GM21717 (cell line): Measurements from ENCODE around the gene IQSEC1.

Experiments
- ATAC-seq: cut with Tn5 transposase; IDR thresholded peaks from one replicate; pipeline ENCODE4 v1.9.1; 2021; ENCODE audit warnings: mild to moderate bottlenecking, moderate library complexity; ENCODE audit not compliant: unreplicated experiment

Gene IQSEC1

DNA sequence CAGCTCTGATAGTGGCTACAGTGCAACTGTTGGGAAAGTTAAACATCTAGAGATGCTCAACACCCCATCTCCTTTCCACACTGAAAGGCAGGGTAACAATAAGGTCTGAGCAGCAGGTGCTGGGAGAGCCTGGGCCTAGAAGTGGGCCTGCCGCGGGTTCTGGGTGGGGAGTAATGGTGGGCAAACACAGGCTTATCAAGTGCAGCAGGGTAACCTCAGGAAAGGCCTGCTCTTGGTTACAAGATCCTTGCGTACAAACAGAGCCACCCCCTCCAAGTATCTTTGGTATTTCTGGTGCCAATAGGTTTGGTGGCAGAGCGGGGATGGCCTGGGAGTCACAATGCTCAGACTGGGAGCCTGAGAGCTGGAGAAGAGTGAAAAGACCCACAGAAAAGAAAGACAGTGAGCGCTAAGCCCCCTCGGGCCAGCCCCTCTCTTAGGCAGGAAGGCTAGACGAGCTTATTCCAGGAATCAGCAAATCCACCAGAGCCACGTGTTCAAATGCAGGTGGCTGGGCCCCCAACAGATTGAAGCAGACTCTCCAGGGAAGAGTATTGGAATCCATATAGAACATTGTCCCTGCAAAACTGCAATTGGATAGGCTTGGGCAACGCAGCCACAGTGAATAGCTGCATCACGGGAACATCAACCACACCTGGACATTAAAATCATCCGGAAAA lies 2.7 kb downstream of the IQSEC1 start:
- ATAC-seq = no peak

DNA sequence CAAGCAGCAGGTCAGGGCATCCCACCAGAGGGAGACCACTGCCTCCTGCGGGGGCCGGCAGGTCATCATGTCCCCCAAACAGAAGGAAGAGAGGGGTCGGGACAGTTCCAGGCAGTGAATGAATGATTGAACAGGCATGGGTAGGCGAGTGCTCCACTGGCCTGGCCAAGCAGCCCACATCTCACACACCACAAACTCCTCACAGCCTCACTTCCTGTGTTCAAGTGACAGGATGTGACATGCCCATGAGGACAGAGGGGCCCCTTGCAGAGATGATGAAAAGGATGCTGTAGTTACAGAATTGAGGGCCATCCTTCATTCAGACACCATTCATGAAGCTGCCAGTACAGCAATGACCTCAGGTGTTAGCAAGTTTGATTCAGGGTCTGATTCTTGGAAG lies 3.7 kb downstream of the IQSEC1 start:
- ATAC-seq = peak; percentile 49

DNA sequence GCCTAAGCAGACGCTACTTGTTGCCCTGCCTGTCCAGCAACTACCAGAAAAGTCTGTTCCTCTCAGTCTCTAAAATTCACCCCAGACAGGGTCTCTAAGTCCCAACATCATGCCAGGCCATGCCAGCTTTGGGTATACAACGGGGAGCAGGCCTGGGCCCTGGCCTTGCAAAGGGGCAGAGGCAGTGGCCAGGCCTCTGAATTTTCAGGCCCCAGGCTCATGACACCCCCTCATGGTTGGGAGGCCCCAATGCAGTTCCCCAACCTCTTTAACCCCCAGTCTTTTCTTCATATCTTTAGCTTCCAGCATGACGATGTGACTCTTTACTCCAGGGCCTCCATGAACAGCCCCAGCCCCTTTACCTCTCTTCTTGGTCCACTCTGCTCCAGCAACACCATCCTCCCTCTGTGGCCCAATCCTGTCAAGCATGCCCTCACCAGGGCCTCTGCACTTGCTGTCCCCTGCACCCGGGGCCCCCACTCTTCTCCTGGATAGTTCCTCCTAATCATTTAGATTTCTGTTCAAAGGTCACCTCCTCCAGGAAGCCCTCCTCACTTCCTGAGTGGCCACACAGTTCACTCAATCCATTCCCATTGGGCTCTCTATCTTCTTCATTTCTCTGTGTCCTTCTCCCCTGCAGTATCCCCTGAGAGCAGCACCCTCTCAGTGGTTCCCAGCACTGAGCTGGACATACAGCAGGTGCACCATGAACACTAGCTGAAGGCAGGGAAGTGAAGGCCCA lies 4.8 kb downstream of the IQSEC1 start:
- ATAC-seq = no peak

DNA sequence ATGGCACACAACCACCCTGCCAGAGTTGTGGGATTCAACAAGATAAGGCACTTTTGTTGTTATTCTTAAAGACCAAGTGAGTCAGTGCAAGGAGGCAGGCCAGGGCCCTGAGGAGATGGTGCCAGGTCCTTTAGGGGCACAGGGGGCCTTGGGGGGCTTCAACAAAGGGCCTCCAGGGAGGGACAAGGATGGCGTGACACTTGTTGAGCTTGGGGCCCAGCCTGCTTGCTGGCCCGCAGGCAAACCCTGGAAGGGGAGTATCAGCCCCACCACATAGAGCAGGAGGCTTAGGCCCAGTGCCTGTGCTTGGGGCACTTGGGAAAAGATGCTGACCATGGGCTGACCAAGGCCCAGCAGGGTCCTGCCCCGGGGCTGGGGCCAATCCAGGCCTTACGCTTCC lies 5.5 kb downstream of the IQSEC1 start:
- ATAC-seq = no peak

DNA sequence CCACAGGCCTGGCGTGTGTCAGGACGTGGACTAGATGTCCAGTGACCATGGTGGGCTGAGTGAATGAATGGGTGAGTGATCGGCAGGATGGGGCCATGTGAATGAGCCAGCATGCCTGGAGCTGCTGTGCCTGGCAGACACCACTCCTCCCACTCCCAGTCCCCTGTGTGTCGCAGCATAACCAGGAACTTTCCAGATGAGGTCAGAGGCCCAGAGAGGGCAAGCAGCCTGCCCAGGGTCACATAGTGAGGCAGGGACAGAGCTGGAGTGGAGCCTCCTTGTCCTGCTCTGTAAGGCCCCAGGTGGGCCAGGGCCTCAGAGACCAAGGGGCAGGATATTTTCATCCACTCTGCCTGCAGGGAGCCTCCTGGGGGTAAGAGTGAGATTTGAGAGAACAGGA lies 6.4 kb downstream of the IQSEC1 start:
- ATAC-seq = no peak

DNA sequence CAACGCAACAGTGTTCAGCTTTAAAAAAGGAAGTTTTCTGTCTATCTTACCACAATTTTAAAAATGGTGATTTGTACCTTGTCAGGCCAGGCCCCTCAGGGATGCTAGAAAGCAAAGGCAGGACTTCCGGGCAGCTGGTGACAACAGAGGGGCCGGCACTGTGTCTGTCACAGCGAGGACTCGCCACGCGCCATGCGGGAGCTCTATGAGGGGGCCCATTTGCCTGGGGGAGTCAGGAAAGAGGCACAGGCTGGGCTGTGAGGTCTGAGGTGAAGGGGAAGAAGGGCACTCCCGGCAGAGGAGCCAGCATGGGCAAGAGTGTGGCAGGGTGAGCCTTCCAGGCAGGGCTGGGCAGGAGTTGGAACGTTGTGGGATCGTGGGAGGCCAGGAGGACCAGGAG lies 7.0 kb downstream of the IQSEC1 start:
- ATAC-seq = no peak

DNA sequence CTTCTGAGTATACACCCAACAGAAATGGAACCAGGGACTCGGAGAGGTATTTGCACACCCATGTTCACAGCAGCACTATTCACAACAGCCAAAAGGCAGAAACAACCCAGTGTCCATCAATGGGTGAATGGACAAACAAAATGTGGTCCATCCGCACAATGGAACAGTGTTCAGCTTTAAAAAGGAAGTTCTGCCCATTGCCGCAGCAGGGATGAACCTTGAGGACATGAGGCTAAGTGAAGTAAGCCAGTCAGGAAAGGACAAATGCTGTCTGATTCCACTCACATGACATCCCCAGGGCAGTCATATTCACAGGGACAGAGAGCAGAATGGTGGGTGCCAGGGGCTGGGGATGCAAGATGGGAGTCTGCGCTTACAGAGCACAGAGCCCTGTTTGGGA lies 7.5 kb downstream of the IQSEC1 start:
- ATAC-seq = no peak

DNA sequence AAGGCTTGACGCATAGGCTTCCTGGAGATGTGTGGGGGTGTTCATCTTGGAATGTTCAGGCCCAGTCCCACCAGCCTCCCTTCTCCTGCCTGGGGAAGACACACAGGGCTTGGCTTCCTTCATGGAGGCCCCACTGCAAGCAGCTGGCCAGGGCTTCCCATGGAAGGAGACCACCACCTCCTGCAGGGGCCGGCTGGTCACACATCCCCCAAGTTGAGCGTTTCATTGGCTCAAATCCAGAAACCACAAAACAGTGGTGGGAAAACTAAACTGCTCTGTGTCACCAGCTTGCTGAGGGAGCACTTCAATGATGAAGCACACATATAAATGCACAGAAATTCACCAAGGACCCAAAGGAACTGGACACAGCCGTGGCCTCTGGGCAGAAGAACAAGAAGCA lies 8.3 kb downstream of the IQSEC1 start:
- no peak for ATAC-seq

DNA sequence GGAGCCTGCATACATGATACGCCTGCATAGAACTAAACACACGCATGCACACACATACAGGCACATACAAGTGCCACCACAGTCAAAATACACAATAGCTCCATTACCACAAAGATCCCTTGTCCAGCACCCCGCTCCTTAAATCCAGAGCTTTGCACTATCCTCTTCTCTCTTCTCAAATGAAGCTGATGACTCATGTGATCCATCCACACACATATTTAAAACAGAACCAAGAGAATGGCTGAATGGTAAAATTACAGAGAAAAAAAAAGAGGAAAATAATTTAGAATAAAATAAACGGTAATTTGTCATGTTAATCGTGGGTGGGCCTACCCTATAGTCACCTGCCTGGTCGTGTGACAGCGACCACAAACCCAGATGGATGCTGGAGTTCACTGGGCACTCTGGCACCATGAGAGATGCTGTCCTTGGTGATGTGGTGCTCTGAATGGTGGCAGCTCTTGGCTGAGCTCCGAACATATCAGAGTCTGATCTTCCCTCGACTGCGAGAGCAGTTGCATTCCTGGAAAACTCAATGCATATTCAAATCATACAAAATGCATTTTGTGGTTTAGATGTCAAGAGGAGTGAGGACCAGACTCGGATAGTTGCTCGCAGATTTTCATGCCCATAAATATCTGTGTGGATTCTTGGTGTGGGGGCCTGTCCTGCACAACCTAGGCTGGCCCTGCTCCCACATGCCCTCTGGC lies 8.9 kb downstream of the IQSEC1 start:
- ATAC-seq = no peak

DNA sequence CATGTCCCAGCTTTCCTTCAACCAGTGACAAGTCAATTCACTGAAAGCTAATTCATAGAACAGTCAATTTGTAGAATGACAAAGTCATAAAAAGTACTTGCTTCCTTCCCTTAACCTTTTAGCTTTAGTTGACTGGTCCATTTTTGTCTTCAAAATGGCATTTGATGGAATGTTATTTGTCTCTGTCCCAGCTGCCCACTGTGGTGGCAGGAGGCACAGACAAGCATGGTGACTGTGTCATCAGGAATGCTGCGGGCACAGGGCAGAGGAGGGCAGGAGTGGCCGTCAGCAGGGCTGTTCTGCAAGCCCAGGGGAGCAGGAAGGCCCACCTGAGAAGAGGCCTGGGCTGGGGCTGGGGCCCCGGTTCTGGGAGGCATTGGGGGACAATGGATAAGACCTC lies 10.0 kb downstream of the IQSEC1 start:
- no peak for ATAC-seq

DNA sequence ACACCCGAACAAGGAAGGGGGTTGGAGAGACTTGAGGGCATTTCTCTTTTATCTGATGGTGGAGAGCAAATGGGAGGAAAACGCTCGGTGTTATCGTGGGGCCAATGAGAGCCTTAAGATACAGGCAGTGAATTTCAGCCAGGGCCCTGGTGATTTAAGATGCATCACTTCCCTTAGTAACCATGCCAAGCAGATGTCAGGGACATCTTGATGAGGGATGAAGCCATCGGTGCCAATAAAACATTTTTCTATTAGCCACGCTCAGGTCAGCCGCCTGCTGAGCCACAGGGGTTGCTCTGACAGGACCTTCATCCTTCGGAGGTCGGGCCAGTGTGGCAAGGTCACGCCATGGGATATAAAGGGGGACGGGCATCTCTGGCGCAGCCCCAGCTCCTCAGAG lies 10.6 kb downstream of the IQSEC1 start:
- ATAC-seq = no peak

DNA sequence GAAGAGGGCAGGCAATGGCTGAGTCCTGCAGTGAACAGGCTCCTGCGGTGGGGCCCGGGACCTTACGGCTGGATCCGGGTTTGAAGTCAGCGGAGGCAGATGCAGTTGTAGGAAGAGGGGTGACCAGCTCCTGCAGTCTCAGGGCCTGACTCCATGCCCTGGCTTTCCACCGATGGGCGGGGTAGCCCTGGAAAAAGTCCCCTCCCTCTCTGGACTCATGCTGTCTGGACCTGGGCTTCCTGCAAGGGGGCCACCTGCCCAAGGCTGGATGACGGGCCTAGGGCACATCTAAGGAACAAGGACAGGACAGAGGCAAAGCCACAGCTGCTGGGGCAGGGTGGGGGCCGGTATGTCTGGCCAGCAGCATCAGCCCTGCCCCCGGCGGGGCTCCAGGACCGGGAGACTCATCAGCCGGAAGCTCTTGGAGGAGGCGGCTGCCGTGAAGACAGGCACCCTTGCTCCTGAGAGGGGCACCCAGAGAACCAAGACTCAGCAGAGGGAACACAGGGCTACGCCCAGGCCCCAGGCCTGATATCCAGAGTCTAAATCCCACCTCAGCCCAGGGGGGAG lies 12.8 kb downstream of the IQSEC1 start:
- ATAC-seq = no peak

DNA sequence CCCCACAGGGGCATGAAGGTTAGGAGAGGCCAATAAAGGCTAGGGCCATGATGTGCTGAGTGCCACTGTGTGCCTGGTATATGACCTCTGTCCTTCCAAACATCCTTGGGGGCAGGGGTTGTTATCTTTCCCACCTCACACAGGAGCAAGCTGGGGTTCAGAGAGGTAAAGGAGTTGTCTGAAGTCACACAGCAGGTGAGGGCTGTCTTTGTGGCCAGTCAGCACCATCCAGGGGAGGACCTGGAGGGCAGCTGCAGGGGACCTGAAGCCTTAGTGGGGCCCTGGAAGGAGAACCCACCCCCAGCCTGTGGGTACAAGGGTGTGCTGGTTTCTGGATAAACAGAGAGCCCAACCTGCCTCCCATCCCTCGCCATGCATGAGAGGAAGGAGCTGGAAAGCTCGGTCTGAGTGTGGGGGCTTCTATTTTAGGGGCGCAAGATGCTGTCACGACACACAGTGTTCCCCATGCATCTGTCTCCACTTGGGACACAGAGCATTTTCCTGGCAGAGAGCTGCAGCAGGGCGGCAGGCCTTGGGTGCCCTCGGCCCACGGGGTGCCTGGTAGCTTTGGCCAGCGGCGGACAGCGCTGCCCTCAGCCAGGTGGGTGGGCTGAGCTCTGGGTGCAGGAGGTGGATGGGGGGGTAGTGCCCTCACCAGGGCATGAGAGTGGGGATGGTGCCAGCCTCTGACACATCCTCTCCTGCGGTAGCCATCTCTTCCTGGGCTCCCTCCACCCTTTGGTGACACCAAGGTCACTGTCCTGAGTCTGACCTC lies 14.7 kb downstream of the IQSEC1 start:
- ATAC-seq = no peak

DNA sequence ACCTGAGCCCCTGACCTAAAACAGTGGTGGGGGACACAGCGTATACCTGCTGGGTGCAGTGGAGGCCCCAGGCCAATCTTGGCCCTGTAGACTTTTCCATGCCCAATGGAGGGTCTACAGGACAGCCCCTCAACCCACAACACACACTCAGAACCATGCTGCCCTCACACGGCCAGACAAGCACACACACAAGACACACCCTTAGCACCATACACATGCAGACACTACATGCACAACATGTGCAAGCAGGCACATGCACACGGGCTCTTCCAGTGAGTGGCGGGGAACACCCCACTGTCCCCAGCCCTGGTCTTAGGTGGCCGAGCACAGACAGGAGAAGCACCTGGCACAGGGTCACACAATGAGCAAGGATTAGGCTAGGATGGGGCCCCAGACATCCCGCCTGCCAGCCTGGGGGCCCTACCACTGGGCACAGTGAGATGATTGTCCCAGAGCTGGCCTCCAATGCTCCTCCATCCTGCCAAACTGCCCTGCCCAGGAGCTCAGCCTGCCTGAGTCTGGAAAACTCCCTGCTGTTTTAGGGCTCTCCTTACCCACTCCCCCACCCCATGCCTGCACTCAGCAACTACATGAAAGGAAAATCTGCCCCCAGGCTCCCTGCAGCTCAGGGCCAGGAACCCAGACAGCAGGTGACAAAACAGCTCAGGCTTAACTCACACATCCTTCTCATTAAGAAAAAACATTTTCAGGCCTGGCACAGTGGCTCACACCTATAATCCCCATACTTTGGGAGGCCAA lies 15.8 kb downstream of the IQSEC1 start:
- no peak for ATAC-seq

DNA sequence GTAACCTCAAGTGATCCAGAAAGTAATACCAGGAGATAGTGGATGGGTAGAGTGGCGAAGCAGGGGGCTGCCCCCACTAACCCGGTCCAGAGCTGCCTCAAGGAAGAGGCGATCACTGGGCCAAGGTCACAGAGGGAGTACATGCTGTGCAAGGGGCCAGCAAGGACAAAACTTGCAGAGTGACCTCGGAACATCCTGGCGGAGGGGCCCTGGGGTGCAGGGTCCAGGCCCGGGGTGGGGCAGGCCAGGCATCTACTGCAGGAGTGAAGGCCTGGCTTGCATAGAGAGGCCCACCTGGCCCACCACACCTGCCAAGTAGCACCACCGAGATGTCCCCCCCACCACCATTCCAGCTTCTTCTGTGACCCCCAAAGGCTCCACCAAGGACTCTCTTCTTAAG lies 17.6 kb downstream of the IQSEC1 start:
- no peak for ATAC-seq

DNA sequence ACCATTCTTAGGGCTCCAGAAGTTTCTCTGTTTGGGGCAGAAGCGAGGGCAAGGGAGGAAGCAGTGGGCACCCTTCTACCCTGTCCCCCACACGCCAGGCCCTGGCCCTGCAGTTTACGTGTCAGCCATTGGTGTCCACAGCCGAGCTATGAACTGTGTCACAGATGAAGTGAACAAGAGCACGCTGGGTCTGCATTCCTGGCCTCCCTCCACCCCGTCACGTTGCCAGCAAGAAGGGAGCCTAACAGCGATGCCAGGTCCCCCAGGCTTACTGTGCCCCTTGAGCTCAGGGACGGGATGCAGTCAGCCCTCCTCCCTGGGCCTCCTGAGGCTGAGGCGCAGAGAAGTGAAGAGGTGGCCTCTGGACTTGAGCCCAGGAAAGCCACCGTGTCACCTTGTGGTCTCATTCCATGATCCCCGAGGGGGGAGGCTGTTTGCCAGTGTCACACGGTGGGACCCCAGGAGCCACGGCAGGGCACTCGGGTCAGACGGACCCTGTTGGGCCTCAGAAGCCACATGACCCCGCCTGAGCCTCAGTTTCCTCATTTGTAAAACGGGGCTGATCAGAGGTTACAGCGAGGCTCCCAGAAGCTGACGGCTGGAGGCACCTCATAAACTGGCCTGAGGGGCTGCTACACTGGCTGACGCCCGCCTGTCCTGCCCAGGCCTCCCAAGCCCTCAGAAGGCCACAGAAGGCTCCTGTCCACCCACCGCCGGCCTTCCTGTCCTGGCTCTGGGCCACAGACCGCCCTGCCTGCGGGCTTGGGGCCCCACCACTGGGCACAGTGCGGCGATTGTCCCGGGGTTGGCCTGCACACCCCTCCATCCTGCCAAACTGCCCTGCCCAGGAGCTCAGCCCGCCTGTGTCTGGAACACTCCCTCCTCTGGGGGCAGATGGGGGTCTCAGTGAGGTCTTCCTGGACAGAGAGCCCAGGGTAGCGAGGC lies 18.6 kb downstream of the IQSEC1 start:
- ATAC-seq = no peak

DNA sequence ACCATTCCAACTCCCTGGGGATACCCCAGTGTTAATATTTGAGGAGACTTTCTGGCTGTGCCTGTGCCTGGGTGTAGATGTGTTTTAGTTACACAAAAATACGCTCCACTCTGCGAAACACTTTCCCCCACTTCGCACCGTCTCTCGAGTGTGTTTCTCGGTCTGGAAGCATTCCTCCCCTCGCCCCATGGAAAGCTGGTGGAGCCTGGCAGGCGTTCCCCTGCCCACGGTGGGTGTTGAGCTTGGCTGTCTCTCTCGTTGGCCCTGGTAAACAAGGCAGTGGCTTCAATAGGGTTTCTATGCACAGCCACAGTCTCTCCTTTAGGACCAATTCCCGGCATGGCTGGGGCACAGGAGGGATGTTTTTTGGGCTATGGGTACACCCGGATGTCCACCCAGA lies 19.3 kb downstream of the IQSEC1 start:
- ATAC-seq = no peak

DNA sequence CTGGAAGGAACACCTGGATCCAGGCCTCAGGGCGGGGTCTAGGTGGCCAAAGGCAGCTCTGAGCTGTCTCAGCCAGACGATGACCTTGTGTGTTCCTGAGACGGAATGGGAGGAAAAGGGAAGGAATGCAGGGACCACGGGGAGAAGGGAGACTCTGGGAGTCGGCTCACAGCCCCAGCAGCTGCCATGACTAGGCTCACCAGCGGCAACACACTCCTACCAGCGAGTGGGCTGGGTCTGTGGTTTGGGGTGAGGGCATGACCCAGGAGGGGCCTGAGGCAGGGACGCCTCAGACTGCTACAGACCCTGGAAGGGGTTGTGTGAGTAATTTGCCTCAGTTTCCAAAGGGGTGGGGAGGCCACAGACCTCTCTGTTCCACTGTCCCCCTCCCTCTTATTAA lies 19.8 kb downstream of the IQSEC1 start:
- no peak for ATAC-seq

DNA sequence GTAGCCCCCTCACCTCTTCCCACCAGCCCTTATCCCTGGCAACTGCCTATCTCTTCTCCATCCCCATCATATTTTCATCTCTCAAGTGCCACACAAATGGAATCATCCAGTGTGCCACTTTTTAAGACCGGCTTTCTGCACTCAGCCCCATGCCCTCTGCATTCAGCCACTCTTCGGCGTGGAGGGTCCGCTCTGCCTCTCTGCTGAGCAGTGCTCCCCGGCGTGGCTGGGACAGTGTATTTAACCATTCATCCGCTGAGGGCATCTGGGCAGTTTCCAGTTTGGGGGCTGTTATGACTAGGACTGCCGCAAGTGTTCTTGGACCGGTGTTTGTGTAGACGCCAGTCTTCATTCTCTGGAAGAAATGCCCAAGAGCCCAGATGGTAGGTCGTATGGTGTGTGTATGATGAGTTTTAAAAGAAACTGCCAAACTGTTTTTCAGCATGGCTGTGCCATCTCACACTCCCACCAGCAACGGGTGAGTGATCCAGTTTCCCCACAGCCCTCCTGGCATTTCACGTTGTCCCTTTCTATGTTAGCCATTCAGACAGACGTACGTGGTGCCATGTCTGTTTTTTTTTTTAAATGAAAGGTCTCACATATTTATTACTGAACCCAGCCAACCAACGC lies 20.9 kb downstream of the IQSEC1 start:
- ATAC-seq = no peak
